ENCODE data around the gene NUDT6. TPM values are rescaled to one million over a fixed set of nuclear protein-coding genes. Genes with fewer than 3 reads are reported as not detected.

The NUDT6 gene
- total RNA-seq, 1 experiment from 2014 or later = 4.0 TPM

- H2AFZ ChIP-seq (ENCODE audit: low read length) = no peak overlapping the region
- no peak overlapping the region for H3K4me2 ChIP-seq (ENCODE audit: insufficient read depth, insufficient read length, low read length)
- H2BK120ac ChIP-seq (ENCODE audit: low read depth, low read length, poor library complexity, severe bottlenecking) = no peak overlapping the region
- TF ChIP-seq CTCF (conservative IDR thresholded peaks at IDR 0.05) = no peak
- no peaks in the 10 kb centered on the region for H4K20me1 ChIP-seq (ENCODE audit: control insufficient read depth, insufficient read depth, insufficient read length)
- H3K79me1 ChIP-seq (ENCODE audit: insufficient read depth, low read depth, low read length, poor library complexity, severe bottlenecking) = no peaks in the 10 kb centered on the region
- Mint-ChIP-seq H3K27ac (no peak overlapping the region; a peak in 1 of 7 replicates), H3K9me3 (no peaks in the 10 kb centered on the region; a peak in 1 of 5 replicates), H3K27me3 (ENCODE audit: low read depth) (no peaks in the 10 kb centered on the region), H3K4me1 (peaks cover 19 to 31% of the 10 kb centered on the region in 2 experiments), H3K36me3 (ENCODE audit: insufficient read depth in 1 of 3, low read depth in 3 of 3) (peaks cover 7 to 11% (median 8%) of the 10 kb centered on the region in 3 experiments; a peak in 6 of 7 replicates), H3K4me3 (no peak overlapping the region)
- H2BK5ac ChIP-seq (ENCODE audit: insufficient read length, low read length) = no peak overlapping the region
- no peak overlapping the region for H3K18ac ChIP-seq (ENCODE audit: insufficient read length, low read depth, low read length)
- no peak overlapping the region for H3K56ac ChIP-seq (ENCODE audit: insufficient read length, low read depth, low read length)
- WGBS (ENCODE audit: extremely low coverage, insufficient read length, low lambda C conversion rate) = no CpG with 5 or more reads among the region's 7 CpGs
- no peaks in the 10 kb centered on the region for H3K9me3 ChIP-seq (ENCODE audit: control insufficient read depth, low read depth, low read length)
- no peak overlapping the region for H3T11ph ChIP-seq (ENCODE audit: low read length)
- H2BK20ac ChIP-seq (ENCODE audit: low read depth, low read length, poor library complexity, severe bottlenecking) = no peak overlapping the region
- H4K5ac ChIP-seq (ENCODE audit: insufficient read length, low read depth, low read length) = no peak overlapping the region
- no peaks in the 10 kb centered on the region for H3K23me2 ChIP-seq (ENCODE audit: insufficient read length, low read depth, low read length, poor library complexity, severe bottlenecking)
- DNase-seq = no peak
- H3K23ac ChIP-seq (ENCODE audit: insufficient read length, low read depth, low read length) = no peak overlapping the region
- H3K79me2 ChIP-seq (ENCODE audit: insufficient read depth, low read length) = no peaks in the 10 kb centered on the region
- no peak overlapping the region for H2AK5ac ChIP-seq (ENCODE audit: insufficient read length, low read length)
- H4K91ac ChIP-seq (ENCODE audit: insufficient read length, low read depth, low read length) = no peak overlapping the region
- H3K27ac ChIP-seq (ENCODE audit: insufficient read length, low read depth, low read length) = no peak overlapping the region
- H2BK12ac ChIP-seq (ENCODE audit: insufficient read length, low read depth, low read length) = no peak overlapping the region
- no peak overlapping the region for H2BK15ac ChIP-seq (ENCODE audit: low read depth, low read length)
- no peak overlapping the region for H4K8ac ChIP-seq (replicated peaks; ENCODE audit: insufficient read length, low read depth, low read length)
- H3K14ac ChIP-seq (ENCODE audit: insufficient read depth, low read length) = no peak overlapping the region
- no peak overlapping the region for H3K9ac ChIP-seq (ENCODE audit: extremely low read depth, insufficient read length, low read length)
- H3K4me1 ChIP-seq (ENCODE audit: insufficient read depth, low read length) = no peaks in the 10 kb centered on the region; the same call in 1 of the 2 replicates
- no peaks in the 10 kb centered on the region for H3K27me3 ChIP-seq (ENCODE audit: insufficient read depth, low read length)
- no peak overlapping the region for H3K4ac ChIP-seq (ENCODE audit: low read depth, low read length)
Measured at GRCh38 chr4:122906859-122907305, 15.5 kb downstream of the NUDT6 start.
